Measurements from ENCODE around the gene DENND4A.
"Not testable (repeated sequence)": the region's sequence is repeated elsewhere in the genome, so short reads cannot be mapped to it uniquely, and the experiment has no call there.

The DENND4A gene

DNA sequence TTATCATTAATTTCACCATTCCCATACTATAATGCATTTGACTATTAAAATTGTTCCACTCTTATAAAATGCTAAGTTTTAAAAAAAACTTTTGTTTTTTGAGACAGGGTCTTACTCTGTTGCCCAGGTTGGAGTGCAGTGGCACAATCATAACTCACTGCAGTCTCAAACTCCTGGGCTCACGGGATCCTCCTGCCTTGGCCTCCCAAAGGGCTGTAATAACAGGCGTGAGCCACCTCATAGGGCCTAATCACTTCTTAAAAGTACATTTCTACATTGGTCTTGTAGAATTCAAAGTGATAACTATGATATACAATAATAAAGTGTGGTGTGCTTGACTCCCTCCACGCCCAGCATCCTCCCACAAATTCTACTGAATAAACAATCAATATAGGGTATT lies 3.0 kb downstream of the DENND4A start:
- DNase-seq (ENCODE audit: low read depth), result no peak

DNA sequence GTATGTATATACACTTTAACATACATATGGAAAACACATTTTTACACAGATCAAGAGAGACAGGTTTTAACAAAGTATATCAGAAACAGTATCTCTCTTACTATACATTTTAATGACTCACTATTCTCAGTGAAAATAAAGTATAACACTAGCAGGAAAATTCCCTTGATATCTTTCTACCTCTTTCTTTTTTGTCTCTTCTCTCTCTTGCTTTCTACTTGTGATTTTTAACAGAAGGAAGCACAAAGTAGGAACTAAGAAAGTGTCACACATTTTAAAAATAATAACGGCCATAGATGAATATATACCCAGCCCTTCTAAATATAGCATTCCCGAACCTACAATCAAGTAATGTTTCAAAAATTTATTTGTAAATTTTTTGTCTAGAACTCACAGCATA lies 4.8 kb downstream of the DENND4A start:
- no peak for DNase-seq (ENCODE audit: low read depth)

- DNase-seq (ENCODE audit: low read depth), result no peak
These were observed 6.9 kb downstream of the DENND4A start for GRCh38 chr15:65785151-65785550.

DNA sequence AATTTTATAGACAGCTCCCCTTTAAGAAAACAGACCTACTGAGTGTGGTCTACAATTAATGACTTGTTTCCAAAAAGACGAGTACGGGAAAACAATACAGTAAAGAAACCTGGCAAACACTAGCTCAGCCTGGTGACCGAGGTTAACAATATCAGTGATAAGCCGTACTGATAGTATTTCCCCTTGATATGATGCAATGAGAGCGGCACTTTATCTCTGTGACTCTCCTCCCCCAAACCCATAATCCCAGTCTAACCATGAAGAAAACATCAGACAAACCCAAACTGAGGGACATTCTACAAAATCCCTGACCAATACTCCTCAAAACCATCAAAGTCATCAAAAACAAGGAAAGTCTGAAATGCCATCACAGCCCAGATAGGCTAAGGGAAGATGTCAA lies 8.2 kb downstream of the DENND4A start:
- DNase-seq (ENCODE audit: low read depth), result no peak

DNA sequence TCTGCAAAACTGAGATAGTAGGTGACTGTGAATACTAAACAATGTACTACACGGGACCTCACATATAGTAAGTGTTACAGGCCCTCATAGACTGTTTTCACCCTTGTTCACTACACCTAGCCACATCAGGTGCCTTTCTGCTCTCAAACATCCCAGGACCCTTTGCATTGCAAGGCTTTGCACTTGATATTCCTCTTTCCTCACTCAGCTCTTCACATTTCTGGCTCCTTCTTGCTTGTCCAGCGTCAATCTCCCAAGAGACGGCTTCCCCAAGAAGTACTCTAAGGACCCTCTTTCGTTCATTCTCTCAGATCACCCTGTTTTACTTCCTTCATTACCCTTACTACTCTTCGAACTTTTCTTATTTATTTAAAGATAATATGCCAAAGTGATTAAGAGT lies 10.0 kb downstream of the DENND4A start:
- DNase-seq (ENCODE audit: low read depth), result no peak

- not testable (repeated sequence) for DNase-seq (ENCODE audit: low read depth)
These were observed 13.4 kb downstream of the DENND4A start for GRCh38 chr15:65778701-65779100.

- no peak for DNase-seq (ENCODE audit: low read depth)
These were observed 13.8 kb downstream of the DENND4A start for GRCh38 chr15:65778269-65778668.

- no peak for DNase-seq (ENCODE audit: low read depth)
These were observed 14.2 kb downstream of the DENND4A start for GRCh38 chr15:65777843-65778242.

GRCh38 chr15:65777053-65777452 lies 15.0 kb downstream of the DENND4A start:
- no peak for DNase-seq (ENCODE audit: low read depth)

GRCh38 chr15:65773386-65774111 lies 18.5 kb downstream of the DENND4A start:
- DNase-seq (ENCODE audit: low read depth), result no peak

DNA sequence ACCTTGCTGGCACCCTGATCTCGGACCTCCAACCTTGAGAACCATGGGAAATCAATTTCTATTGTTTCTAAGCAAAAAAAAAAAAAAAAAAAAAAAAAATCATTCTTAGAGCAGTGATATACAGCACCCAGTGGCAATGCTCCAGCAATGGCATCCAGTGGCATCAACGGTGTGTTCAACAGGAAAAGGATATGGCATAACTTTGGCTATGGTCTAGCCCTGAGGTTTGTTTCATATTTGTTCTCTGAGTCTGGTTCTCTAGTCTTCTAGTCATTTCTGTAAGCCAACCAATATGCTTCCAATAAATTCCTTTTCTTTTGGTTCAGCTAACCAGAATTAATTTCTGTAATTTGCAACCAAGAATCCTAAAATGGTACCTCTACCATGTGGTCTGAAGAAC lies 19.2 kb downstream of the DENND4A start:
- no peak for DNase-seq (ENCODE audit: low read depth)

GRCh38 chr15:65771870-65772269 lies 20.2 kb downstream of the DENND4A start:
- no peak for DNase-seq (ENCODE audit: low read depth)

DNA sequence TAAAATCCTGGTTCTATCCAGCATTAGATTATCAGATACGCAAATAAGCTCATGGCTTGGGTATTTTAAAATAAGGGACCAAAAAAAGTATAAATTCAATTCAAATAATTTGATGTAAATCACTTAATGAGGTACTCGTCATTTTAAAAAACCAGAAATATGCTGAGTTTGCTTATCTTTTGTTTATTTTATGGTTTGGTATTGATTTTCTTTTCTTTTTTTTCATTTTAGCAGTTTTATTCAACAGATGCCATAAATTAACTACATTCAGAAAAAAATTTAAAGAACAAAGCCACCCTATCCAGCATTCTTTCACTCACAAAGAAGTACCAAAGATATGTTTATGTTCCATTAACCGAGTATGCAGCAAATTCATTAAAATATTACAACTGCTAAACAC lies 22.6 kb downstream of the DENND4A start:
- no peak for DNase-seq (ENCODE audit: low read depth)

- DNase-seq (ENCODE audit: low read depth), result no peak
These were observed 24.2 kb downstream of the DENND4A start for GRCh38 chr15:65767895-65768294.

GRCh38 chr15:65767264-65767595 lies 24.9 kb downstream of the DENND4A start:
- DNase-seq (ENCODE audit: low read depth), result no peak

- DNase-seq (ENCODE audit: low read depth), result no peak
These were observed 25.4 kb downstream of the DENND4A start for GRCh38 chr15:65766422-65767263.

GRCh38 chr15:65765106-65765505 lies 27.0 kb downstream of the DENND4A start:
- no peak for DNase-seq (ENCODE audit: low read depth)

GRCh38 chr15:65762914-65763787 lies 28.9 kb downstream of the DENND4A start:
- DNase-seq (ENCODE audit: low read depth), result no peak

- no peak for DNase-seq (ENCODE audit: low read depth)
These were observed 29.7 kb downstream of the DENND4A start for GRCh38 chr15:65762399-65762798.

DNA sequence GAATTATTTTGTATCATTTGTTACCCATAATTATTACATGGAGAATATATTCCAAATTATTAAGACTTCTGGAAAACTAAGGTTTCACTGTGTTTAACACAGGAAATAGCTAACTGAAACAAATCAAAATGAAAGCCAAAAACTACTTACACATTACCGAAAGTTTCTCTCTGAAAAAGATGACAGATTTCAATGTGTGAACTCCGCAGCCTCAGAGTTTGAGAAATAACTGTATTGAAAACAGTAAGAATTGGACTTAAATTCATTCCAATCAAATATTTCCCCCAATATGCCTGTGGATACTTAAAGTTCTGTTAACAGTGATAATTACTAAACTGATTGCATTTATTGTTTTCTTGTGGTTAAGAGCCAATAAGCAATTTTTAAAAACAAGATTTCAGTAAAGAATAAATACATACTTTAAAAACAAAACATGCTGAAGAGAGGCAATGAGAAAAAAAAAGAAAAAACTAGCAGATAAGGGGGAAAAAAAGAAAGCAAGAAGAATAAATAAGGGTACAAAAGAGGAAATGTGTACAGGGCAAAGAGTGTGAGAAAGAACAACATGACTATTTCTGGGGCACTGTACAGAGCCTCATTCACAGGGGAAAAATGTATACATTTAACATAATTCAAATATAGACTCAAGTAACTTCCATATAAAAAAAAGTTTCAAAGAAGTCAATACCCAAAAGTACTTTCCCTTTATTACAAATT lies 30.7 kb downstream of the DENND4A start:
- no peak for DNase-seq (ENCODE audit: low read depth)

DNA sequence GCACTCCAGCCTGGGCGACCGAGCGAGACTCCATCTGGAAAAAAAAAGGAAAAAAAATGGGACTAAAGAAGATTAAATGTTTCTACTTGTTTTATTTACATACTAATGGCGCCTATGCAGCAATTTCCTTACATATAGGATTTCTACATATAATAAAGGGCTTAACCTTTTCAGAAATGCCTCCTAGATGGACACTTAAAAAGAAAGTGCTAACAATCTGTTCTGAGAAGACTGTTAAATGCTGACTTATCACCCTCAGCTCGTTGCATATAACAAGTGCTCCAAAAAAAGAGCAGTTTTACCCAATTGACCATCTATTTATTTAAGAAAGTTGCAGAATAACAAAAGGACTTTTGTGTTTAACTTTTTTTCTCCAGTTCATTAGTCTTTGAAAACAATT lies 32.7 kb downstream of the DENND4A start:
- no peak for DNase-seq (ENCODE audit: low read depth)

- DNase-seq (ENCODE audit: low read depth), result no peak
These were observed 33.9 kb downstream of the DENND4A start for GRCh38 chr15:65758242-65758641.

Data from activated T-cell treated with anti-CD3 and anti-CD28 coated beads for 24 hours (primary cell).